KG1 (cell line): ENCODE data around the gene GIMAP5.
A peak's percentile ranks its signal among the peaks of the same experiment; 100 is the strongest.

Experiments
- DNase-seq: peaks from one replicate; lab custom pipeline; 2025; lab: John Stamatoyannopoulos, UW

The GIMAP5 gene

DNA sequence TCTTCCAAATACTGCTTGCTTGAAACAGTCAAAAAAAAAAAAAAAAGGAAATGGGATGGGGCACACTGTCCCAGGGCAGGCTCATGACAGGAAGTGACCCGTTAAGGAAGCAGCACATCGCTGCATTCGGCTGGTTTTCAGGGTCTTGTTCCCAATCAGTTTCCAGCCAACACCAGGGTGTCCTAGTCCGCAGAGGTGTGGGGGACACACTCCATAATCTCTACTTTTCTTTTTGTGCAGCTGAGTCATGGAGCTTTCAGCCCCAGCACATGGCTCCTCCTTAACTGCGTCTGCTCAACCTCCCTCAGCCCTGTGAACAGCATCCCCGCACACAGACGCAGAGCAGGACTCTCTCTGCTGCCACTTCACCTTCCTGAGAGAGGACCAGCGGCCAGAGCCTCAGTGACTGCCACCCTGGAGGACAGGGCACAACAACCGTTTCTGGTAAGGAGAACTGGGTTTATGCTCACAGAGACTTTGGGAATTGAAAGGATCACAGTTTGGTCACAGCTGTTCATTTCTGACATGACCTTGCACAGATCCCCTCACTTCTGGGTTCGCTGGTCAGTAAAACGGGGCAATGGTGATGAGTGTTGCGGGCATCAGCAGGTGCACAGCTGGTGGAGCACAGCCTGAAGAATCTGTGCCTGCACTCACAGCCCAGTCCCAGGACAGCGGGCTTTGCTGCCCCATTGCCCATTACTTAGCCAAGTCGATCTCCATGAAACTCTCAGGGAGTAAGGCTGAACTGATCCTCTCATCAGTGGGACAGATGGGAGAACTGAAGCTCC is at the start of gene GIMAP5:
Gene GIMAP5 (plus strand): TSS at position 154 of the 791 bp plus-strand sequence. CDS start 3,467 bp downstream, outside the sequence.
- DNase-seq = no peak

DNA sequence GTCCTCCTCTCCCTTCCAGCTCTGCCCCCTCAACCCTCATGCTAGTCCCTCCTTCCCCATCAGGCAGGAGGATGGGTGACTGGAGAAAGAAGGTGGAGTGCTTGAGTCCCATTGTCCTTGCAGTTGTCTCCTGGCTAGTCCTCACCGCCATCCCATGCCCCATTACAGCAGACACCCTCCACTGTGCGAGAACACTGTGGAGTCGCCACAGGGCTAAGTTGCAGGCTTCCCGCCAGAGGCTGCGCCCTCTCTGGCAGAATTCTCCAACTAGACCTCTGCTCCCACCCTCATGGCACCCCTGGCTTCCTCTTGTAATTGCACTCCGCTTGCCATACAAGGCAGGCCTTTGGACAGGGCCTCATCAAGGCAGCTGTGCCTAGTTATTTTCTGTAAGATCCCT is 48.6 kb upstream of the GIMAP5 start:
- no peak for DNase-seq

DNA sequence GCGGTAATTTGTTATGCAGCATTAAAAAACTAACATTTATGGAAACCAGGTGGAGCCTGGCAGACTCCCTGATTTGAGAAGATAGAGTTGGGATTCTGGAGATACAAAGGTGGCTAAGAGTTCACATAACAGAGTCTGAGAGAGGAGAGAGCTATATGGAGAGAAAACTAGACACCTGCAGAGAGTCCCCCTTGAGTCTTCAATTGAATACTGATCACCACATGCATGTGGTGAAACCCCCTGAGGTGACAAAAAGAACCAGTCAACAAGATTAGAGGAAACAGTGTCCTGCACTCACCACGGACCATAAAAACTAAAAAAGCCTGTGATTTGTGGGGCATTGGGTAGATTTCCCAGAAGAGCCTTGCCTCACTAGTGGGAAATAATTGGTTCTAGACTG is 41.6 kb upstream of the GIMAP5 start:
- DNase-seq = no peak

GRCh38 chr7:150703209-150703608 is 34.0 kb upstream of the GIMAP5 start:
- DNase-seq = no peak

GRCh38 chr7:150715293-150715692 is 21.9 kb upstream of the GIMAP5 start:
- DNase-seq = no peak

GRCh38 chr7:150715738-150716137 is 21.5 kb upstream of the GIMAP5 start:
- DNase-seq = no peak

GRCh38 chr7:150716368-150716767 is 20.9 kb upstream of the GIMAP5 start, which contains the start of gene GIMAP1:
Gene GIMAP1, plus strand, starts transcription at chr7:150716613. Its CDS starts 2,435 bp downstream, at chr7:150719048.
- peak; percentile 35 for DNase-seq

DNA sequence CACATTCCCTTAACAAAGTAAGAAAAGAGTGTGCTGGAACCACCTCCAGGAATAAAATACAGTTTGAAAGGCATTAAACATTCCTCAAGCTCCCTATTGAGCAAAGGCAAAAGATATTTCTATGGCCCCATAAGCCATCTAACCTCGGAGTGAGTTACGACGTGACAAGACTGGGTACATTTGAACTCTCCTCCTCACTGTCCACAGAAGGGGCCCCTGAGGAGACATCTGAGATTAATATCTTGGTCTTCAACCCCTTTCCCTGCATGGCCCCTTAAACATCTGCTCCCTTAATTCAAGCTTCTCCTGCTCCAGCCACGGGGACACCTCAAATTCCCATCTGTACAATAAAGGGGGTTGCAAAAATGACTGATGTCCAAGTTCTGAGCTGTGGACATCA is 20.3 kb upstream of the GIMAP5 start:
- DNase-seq = no peak

- no peak for DNase-seq
Measured at GRCh38 chr7:150717814-150718420, 19.3 kb upstream of the GIMAP5 start.

DNA sequence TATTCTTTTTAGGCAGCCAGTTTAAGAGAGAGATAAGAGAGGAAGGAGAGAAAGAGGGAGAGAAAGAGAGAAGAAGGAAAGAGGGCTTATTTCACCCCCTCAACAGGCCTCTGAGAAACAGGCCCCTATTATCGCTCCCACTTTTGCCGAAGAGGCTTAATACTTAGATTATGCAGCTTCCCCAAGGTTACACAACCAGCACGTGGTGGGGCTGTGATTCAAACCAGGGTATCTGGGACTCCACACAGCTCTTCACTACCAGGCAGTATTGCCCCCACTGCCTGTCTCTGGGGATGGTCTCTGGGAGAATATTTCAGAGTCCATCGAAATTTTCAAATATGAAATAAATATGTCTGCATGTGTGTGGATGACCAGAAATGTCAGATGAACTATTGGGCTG is 17.8 kb upstream of the GIMAP5 start:
- no peak for DNase-seq

DNA sequence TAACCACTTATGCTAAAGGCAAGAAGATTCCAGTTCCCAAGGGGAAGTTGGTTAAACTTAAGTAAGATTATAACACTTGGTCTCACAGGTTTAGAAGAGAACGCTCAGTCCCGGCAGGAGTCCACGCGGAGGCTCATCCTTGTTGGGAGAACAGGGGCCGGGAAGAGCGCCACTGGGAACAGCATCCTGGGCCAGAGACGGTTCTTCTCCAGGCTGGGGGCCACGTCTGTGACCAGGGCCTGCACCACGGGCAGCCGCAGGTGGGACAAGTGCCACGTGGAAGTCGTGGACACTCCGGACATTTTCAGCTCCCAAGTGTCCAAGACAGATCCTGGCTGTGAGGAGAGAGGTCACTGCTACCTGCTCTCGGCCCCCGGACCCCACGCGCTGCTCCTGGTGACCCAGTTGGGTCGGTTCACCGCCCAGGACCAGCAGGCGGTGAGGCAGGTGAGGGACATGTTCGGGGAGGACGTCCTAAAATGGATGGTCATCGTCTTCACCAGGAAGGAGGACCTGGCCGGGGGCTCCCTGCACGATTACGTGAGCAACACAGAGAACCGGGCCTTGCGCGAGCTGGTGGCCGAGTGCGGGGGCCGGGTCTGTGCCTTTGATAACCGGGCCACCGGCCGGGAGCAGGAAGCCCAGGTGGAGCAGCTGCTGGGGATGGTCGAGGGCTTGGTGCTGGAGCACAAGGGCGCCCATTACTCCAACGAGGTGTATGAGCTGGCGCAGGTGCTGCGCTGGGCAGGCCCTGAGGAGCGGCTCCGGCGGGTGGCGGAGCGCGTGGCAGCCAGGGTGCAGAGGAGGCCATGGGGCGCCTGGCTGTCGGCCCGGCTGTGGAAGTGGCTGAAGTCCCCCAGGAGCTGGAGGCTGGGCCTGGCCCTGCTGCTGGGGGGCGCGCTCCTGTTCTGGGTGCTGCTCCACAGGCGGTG is 17.0 kb upstream of the GIMAP5 start:
- DNase-seq = no peak

DNA sequence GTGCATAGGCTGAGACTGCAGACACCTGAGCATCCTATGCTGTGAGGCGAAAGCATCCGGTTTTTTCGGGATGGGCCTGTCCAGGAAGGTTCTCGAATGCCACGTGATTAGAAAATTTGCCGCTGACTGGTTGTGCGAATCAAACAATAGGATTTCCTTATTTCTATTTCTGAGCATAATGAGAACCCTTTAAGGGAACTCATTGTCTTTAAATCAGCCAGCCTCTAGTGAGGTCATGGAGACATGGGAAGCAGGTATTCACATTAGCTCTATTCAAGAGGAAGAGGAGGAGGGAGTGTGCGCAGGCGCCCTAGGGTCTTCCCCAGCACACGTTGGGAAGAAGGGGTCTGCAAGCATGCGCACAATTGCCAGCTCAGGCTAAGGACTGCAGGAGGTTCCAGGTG is 15.2 kb upstream of the GIMAP5 start:
- no peak for DNase-seq

GRCh38 chr7:150722431-150722931 is 14.7 kb upstream of the GIMAP5 start:
- DNase-seq = no peak

GRCh38 chr7:150723467-150723866 is 13.8 kb upstream of the GIMAP5 start:
- no peak for DNase-seq

DNA sequence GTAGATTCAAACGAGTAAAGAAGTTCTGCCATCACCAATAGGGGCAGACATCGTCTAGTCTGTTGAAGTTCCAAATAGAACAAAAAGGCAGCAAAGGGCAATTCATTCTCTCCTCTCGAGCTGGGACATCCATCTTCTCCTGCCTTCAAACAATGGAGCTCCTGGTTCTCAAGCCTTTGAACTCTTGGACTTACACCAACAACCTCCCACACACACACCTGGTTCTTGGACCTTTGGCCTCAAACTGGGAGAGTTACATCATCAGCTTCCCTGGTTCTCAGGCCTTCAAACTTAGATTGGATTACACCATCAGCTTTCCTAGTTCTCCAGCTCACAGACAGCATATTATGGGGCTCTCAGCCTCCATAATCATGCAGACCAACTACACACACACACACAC is 9.8 kb upstream of the GIMAP5 start:
- no peak for DNase-seq

- no peak for DNase-seq
Measured at GRCh38 chr7:150728011-150728410, 9.2 kb upstream of the GIMAP5 start.

- no peak for DNase-seq
Measured at GRCh38 chr7:150728609-150729008, 8.6 kb upstream of the GIMAP5 start.

DNA sequence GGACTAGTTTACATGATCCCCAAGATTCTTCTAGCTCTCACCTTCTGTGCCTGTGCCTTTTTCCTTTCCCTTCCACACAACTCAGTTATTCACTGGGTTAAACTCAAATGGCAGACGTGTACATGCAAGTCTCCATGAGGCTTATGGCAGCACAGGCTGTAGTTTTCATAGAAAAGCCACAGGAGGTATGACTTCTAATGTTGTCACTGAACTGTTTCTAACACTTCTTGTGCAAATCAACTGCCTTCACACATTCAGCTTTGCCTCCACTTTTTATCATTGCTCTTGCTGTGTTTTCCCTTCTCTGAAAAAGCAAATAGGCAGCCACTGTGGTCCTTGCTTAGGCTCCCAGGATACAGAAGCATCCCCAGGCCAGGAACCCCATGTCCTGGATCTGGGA is 5.3 kb upstream of the GIMAP5 start:
- no peak for DNase-seq

DNA sequence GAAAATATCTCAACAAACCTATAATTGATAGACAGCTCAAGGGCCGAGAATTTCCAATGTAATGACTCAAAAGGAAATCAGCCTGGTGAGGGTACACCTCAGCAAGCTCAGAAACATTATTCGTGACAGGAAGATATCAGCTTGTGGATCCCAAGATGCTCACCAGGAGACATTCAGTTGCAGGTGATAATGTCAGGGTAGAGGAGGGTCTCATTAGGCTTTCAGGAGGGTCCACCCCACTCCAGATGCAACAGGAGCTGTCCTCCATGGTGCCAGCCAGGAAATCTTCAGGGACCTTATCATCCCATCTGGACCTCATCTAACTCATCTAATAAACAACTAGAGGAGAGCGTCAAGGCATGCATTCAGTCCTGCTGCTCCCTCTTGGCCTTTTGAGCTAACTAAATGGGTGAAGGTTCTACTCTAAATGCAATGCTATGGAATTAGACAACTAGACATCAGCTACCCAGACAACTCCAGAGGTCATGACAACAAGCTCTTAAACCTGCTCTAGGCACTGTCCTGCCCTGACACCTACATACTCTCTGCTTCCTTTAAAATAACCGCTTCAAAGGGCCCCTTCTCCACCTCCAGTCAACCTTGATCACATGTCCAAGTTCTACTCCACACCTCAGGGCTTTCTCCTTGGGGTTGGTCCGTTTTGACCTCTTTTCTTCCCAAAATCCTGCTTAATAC is 4.3 kb upstream of the GIMAP5 start:
- no peak for DNase-seq

DNA sequence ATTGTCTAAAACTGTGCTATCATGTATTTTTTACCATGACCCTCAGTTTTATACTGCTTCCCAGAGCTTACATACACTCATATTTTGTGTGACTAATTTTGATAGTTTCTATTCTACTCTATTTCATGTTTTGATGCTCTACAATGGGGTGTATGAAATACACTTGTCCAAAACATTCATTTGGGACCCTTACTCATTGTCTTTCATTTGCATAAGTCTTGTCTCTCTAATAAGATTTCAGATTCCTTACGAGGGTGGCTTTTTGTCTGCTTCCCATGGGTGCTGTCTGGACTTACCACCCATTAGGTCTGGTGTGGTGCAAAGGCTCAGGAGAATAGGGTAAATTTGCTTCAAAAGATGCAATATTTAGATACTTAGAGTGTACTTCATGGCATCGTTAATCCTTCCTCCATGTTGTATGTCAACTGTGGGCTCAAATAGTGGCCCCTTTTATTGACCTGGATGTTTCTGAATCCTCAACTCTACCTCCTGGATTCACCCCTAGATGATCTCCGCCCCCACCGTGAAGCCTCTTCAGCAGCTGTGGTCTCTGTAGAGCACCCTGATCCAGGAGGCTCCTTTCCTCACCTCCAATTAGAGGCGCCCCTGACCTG is 3.6 kb upstream of the GIMAP5 start:
- DNase-seq = no peak

- no peak for DNase-seq
Measured at GRCh38 chr7:150734254-150734653, 3.0 kb upstream of the GIMAP5 start.
